NCI-H146 treated with DMSO at 0.1 percent for 48 hours (cell line): Measurements from ENCODE around the gene BIN1.

ENCODE experiments used
- DNase-seq: peaks from one replicate; lab custom pipeline; 2025; ENCODE audit not compliant: unreplicated experiment; lab: John Stamatoyannopoulos, UW

The BIN1 gene

DNA sequence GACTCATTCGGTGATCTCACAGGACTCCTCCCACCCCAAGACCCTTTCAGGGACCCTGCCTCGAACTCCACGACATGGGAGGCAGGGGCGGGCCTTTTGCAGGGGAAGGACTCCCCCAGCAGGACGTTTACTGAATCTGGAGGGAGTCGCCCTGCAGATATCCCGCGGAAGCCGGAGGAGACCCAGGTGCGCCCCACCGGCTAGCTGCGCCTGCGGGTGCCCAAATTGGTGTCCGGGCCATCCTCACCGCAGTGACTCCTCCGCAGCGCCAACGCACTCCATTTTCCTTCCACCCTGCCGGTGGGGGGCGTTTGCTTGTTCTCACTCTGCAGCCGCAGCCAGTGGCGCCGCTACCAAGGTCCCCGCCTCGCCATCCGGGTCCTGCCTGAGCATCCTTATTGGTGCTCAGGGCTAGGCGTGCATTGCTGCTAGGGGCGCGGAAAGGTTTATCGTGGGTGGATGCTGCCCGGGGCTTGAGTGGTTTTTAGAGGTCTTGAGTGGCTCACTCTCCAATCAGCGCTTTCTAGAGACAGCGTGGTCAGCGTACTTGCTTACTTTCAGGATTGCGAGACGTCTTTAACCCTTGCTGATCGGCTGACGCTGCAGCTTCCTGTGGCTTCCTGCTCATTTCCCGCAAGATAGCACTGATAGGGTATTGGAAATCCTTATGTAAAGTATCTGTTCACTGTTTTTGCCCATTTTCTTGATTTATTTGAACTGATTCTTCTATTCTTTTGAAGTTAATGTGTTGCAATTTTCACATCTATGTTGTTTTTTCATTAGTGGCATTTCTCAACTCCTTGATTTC, 81.4 kb downstream of the BIN1 start:
- no peak for DNase-seq

DNA sequence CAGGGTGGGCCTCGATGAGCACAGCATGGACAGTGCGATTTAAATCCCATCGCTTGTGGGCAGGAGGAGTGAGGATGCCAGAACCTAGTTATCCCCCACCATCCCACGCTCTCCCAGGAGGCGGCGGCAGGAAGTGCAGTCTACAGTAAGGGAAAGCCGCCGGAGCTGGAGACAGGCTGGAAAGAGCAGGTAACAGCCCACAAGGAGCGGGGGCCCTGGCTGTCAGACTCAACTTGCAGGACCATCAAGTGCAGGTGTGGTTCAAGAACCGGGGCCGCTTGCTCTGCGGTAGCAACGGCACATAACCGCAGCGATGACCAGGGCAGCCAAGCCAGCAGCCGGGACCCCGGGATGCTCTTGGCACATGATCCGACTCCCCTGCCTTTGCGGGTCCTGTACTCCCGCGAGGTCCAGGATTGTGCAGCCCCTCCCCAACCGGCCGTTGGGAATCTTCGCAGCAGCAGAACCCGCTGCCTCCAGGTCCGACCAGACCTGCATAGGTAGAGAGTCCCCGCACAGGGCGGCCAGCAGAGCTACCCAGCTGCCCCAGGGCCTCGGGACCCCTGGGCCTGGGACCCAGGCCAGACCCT, 82.1 kb downstream of the BIN1 start:
- DNase-seq, result no peak

DNA sequence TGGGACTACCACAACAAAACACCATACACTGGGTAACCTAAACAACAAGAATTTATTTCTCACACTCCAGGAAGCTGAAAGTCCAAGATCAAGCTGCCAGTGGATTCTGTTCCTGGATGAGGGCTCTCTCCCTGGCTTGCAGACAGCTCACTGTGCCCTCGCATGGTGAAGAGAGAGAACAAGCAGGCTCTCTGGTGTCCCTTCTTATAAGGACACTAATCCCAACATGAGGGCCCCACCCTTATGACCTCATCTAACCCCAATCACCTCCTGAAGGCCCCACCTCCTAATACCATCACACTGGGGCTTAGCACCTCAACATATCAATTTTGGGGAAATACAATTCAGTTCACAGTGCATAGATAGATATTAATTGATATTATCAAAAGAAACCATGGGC, 83.5 kb downstream of the BIN1 start:
- DNase-seq, result no peak

DNA sequence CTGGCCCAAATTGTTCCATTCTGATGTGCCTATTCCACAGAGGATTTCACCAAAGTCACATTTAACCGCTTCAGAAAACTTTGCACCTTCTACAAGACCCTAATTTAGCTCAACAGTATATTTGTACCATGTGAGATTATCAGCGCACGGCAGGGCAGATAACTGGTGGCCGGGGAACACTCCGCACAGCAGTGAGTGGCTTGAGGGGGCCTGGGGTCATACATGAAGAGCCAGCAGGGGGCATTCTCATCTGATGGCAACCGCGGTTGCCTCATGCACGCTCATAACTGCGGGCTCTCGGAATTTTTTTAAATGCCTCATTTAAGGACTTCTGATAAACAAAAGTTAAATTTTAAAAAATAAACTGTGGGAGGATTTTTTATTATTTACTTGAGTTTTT, 84.1 kb downstream of the BIN1 start:
- no peak for DNase-seq

DNA sequence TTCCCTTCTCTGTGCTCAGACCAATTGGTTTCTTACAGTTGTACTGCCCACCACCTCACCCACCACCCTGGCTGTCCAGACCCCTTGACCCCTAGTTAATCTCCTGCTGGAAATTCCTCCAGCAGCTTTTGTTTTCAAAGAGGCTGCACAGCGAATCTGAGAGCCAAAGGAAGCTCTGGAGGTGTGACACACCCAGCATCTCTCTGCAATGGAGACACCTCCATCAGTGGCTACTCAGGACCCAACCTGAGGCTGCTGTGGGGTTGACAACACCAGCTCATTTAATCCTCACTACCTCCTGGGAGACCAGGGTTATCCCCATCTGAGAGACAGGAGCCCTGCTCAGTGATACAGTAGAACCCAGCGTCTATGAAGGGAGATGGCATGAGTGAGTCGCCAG, 86.4 kb downstream of the BIN1 start:
- DNase-seq, result no peak

DNA sequence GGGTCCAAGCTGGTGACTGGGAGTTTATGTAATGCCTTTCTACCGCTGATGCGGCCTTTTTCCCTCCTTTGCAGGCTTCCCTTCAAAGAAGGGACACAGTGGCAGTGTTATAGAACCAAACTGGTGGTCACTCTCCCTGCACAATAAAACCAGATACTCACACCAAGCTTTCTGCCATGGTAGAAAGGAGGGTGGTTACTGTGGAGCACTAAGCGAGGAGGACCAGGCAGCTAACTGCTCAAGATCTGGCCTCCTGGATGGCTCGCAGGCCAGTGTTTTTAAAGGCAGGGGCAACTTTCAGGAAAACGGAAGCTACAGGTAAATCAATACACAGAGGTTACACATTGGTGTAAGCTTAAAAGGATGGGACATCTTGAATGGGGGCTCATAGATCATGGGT, 89.4 kb downstream of the BIN1 start:
- DNase-seq, result no peak

DNA sequence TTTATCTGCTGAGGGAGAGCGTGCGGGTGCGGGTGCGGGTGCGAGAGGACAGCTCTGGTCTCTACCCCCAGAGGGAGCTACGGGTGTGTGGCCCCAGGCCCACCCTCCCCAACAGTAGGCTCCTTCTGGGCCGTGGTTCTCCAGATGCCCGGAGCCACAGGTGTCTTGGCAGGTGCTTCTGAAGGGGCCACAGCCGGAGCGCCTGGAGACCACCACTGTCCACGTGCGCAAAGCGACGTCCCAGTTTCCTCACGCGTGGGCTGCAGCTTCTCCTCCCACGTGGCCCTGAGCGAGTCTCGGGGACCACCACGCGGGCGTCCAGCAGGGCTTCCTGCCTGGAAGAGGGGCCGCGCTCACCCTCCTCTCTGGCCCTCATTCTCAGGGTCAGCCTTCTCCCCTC, 90.6 kb downstream of the BIN1 start:
- no peak for DNase-seq

DNA sequence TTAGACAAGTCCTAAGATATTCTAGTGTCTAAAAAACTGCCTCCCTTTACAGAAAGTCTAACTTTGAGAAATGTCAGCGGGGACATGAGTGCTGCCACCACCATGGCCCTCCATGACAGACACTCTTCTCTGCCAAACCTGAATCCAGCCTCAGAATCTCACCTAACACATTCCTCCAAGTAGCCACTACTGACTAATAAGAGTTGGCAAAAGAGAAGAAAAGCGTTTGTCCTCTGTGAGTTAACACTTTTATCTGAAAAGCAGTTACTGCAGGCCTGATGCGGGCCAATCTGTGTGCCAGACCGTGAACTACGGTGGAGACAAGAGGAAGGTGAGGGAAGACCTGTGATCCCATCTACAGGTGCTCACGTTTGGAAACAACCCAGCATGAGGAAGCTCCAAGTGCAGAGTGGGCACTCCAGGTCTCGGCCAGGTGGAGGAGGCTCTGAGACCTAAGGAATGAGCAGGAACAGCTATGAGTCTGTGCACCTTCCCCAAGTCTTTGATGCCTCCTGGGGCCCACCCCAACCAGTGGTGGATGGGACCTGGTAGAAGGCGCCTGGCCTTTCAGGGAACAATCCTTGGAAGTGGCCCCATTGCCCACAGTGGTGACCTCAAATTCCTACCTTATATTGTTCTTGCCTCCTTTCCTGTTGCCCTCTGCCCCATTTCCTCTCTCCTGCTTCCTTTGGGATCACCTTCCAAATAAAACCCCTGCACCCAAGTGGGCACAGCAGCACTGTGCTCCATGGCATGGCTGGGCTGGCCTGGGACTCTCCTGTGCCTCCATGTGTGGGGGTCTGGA, 91.6 kb downstream of the BIN1 start:
- DNase-seq, result no peak

DNA sequence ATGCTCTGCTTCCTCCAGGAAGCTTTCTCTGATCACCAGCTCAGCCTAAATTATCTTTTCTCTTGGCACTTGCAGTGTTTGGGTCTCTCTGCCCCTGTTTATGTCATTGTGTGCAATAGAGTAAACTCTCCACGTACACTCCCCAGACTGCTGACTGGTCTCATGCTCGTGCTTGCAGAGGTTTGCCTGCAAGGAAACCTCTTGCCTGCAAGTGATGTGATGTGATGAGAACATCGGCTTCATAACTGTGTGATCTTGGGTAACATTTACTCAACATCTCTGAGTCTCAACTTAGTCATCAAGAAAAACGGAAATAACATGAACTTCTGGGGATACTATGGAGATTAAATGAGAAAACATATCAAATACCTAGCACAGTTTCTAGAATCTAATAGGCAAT, 92.3 kb downstream of the BIN1 start:
- DNase-seq, result no peak

DNA sequence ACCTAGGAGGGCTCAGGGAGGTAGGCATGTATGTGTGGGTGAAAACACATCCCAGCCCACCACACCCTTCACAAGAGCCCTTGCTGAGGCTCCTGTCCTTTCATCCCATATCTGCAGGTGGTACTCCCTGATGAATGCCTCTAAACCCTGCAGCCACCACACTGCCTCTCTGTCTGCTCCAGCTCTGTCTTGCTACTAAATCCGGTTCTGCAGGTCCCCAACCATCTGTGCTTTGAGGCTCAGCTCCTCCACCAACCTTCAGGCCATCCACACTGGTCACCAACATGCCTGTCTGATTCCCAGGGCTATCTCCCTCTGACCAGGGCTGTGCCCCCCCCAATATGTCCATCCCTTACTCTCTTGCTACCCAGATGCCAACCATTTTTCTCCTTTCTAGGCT, 92.7 kb downstream of the BIN1 start:
- DNase-seq, result no peak

DNA sequence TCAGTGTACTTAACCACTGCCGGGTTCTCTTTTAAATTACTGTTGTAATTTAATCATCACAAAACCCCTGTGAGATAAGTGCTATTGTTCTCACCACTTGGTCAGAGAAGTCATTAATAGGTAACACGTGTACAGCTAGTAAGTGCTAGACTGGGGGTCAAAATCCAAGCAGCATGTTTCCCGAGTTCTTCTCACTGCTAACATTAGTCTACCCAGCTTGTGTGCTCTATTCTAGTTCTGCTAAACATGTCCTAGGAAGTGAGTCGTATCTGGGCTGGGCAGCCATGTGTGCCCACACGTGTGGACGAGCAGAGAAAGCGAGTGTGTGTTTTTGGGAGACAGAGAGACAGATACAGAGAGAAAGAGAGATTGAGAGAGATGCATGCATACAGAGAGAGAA, 94.1 kb downstream of the BIN1 start:
- DNase-seq, result no peak

DNA sequence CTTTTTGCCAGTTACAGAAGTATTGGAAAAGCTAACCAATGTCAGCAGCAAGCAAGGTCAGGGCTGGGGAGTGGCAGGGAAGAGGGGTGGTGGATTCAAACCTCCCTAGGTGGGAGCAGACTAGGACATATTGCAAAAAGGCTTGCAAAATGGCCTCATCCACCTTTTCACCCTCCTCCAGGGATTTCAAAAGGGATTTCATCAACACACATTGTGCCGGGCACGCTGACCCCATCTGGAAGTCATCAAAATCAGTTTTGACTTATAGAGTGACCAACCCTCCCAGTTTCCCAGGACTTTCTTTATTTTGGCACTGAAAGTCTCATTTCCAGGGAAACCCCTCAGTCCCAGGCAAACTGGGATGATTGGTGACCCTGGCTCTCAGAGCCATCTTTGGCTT, 94.7 kb downstream of the BIN1 start:
- DNase-seq, result no peak

DNA sequence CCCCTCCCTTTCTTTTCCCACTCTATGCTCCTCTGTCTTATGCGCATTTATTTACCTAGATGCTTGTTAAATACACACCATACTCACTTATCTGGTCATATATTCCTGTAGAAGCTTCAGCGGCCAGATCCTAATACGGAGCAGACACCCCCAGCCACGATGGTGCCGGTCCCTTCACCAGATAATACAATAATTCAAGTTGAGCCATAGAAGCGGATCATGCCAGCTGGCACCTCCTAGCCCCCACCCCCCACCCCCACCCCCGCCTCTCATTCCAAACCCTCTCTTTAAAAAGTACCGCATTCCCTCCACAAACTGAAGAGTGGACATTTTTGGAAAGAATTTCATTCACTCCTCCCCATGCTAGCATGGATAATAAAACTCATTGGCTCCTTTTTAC, 95.2 kb downstream of the BIN1 start:
- no peak for DNase-seq

DNA sequence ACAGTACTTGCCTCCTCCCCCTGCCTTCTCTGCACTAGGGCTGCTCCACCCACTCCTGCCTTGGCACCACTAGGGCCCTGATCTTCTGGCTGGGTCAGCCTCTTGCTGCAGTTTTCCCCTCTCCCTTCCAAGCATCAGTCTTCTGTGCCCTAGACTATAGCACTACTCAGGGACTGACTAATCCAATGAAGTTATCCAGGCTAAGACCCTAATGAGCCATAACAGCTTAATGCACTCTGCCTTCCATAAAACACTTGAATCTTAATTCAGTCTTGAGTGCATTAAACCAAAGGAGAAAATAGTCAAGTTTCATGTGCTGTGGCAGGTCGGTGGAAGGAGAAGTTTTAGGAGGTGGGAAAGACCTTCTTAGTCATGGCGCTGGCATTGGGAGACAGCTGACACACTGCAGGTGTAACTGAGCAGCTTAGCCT, 95.7 kb downstream of the BIN1 start:
- no peak for DNase-seq

DNA sequence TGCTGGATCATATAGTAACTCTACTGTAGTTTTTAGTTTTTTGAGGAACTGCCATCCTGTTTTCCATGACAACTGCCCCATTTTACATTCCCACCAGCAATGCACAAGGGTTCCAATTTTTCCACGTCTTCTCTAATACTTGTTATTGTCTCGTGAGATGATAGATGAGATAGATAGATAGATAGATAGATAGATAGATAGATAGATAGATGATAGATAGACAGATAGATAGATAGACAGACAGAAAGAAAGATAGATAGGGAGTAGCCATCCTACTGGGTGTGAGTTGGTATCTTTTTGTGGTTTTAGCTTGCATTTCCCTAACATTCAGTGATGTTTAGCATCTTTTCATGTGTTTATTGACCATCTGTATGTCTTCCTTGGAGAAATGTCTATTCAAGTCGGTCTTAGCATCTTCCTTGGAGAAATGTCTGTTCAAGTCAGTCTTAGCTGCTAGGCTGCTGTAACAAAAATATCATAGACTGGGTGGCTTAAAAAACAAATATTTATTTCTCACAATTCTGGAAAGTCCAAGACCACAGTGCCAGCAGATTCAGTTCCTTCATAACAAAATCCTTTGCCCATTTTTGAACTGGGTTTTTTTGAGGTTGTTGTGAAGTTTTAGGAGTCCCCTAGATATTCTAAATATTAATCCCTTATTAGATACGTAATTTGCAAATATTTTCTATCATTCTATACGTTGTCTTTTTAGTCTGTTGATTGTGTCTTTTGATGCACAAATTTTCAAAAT, 98.5 kb downstream of the BIN1 start:
- DNase-seq, result no peak

DNA sequence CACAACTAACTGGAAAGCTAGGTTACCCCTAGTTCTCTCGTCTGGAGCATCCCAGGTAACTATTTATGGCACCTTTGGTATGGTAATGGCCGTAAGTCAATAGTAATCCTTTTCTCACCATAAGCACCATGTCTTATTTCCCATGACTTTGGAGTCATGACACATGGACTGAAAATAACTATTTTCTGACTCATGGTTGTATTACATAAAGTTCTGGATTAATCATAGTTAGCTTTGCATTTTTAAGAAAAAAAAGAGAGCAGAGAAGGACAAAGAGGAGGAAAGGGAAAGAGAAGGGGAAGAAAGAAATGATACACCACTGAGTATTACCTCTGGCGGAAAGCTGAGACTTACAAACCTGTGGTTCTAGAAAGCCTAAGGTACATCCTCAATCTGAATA, 99.3 kb downstream of the BIN1 start:
- DNase-seq, result no peak

DNA sequence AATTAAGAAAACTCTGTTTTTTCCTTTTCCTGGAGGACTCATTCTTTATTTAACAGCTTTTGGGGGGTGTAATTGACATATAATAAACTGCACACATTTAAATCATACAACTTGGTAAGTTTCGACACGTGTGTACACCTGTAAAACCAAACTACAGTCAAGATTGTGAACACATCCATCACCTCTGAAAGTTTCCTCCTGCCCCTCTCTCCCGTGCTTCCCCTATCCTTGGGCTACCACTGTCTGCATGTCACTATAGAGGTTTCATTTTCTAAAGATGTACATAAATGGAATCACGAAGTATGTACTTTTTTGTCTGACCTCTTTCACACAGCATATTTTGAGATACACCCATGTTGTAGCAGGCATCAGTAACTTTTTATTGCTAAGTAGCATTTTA, 100.0 kb downstream of the BIN1 start:
- no peak for DNase-seq

DNA sequence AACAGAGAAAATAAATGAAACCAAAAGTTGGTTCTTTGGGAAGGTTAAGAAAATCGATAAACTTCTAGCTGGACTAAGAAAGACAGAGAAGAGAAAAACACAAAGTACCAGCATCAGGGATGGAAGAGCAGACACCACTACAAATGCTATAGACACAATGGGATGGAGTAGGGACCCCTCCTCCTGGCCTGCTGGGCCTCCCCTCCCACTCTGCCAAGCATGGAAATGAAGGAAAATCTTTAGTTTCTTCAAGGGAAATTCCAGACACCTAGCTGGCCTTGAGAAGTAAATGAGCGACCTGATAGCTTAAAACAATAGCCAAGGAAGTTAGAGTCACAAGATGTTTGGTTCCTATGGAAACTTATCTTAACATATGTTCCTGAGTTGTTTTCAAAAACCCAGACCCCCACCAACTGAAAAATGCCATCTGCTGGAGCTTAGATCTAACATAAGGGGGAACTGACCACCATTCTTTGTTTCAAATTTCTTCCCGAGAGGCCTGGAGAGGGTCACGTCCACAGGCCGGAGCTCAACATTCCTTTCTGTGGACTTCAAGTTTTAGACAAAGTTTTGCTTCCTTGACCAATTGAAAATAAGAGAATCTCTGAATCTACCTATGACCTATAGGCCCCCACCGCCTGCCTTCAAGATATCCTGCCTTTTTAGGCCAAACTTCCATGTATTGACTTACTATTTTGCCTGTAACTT, 101.9 kb downstream of the BIN1 start:
- no peak for DNase-seq

DNA sequence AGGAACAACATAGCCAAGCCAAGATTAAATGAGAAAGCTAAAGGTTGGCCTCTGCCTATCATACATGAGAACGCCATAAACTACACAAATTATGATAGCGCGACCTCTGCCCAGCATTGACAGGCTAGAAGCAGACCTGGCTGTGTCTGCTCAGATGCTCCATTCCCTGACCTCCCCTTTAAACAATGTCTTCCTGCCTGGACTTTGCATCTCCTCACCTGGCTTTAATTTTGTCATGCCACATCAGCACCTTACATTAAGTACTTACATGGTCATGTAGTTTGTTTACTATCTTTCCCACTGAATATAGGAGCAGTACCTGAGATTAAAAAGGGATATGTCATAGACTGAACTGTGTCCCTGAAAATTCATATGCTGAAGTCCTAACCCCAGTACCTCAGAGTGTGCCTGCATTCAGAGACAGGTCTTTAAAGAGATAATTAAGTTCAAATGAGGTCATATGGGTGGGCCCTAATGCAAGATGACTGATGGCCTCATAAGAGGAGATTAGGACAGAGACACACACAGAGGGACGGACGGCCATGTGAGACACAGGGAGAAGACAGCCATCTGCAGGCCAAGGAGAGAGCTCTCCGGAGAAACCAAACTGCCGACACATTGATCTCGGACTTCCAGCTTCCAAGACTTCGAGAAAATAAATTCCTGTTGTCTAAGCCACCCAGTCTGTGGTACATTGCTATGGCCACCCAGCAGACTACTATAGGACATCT, 103.7 kb downstream of the BIN1 start:
- no peak for DNase-seq

DNA sequence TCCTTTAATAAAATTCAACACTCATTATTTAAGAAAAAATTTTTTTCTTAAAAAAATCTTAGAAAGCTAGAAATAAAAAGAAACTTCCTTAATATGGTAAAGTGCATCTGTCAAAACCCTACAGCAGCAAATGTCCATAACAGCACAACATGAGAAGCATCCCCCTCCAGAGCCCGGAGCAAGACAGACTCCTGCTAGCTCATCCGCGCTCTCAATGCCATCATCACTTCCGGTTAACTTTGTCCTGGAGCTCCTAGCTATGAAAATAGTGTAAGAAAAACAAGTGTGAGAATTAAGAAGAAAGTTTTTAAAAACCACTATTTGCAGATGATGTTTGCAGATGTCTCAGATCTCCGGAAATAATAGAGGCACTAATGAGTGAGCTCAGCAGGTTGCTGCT, 105.2 kb downstream of the BIN1 start:
- no peak for DNase-seq
